GDM1 (cell line): ENCODE measurements around the gene ZNRF3.
"Not testable (repeated sequence)": the region's sequence is repeated elsewhere in the genome, so short reads cannot be mapped to it uniquely, and the experiment has no call there.

Experiments
- DNase-seq: peaks from one replicate; lab custom pipeline; 2025; lab: John Stamatoyannopoulos, UW

Gene ZNRF3

DNA sequence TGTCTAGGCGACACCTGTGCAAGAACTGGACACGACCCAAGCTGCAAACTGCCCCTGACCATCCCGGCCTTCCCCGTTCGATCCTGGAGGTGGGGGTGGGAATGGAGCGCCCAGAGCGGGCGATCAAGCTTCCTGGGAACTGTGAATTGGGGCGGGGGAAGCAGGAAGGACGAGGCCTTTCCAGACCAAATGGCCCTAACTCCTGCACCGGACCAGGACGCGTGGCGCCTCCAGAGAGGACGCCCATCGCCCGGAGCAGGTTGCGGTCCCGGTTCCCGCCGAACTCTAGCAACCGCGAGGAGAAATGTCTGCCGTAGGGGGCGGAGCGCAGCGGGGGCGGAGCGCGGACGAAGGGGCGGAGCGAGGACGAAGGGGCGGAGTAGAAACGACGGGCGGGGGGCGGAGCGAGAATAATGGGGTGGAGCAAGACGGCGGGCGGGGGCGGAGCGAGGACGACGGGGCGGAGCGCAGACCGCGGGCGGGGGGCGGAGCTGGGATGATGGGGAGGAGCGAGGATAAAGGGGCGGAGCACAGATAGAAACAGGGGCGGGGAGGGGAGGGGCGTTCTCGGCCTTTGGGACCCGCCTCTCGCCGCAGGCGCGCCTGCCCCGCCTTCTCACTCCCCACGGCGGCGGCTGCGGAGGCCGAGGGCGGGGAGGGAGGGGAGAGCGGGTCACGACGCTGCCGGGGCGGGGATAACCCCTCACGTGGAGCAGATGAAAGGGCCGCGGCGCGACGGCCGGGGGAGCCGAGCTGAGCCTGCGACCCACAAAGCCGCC is at the start of gene ZNRF3:
ZNRF3 (plus strand) TSS at position 695 of the 779 bp plus-strand sequence. CDS start 195 bp downstream, outside the sequence.
- peak; percentile 94 for DNase-seq

DNA sequence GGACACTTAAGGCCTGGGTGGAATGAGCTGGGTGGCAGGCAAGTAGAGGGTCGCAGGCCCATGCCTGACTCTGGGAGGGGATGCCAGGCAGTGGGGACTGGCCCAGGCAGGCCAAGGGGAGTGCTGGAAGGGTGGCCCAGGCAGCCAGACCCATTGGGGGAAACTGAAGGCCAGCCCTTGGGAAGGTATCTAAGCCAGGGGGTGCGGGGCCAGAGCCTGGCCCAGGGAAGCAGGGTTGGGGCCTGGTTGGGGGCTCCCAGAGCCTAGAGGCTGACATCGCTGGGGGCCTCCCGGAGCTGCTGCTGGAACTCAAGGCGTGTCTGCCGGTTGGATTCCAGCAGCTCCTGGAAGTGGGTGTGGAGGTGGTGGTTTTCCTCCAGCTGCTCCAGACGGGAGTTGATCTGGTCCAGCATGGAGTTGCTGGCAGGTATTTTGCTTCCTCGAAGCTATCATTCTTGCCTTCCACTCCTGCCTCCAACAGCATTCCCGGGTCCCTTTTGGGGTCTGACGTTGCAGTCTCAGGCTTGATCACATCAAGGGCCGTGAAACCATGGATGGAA is 47.7 kb upstream of the ZNRF3 start:
- DNase-seq = no peak

DNA sequence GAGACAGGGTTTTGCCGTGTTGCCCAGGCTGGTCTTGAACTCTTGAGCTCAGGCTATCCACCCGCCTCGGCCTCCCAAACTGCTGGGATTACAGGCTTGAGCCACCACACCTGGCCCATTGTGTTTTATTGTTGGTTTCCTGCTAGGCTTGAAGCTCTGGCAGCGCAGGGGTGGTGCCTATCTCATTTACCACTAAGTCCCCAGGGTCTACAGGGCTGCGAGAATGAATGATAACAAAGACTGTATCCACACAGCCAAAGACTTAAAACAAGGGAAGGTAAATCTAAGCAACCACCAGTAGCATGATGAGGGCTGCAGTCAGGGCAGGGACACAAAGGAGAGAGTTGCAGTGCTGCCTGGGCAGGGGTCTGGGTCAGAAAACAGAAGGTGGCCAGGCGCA is 45.7 kb upstream of the ZNRF3 start:
- DNase-seq = no peak

DNA sequence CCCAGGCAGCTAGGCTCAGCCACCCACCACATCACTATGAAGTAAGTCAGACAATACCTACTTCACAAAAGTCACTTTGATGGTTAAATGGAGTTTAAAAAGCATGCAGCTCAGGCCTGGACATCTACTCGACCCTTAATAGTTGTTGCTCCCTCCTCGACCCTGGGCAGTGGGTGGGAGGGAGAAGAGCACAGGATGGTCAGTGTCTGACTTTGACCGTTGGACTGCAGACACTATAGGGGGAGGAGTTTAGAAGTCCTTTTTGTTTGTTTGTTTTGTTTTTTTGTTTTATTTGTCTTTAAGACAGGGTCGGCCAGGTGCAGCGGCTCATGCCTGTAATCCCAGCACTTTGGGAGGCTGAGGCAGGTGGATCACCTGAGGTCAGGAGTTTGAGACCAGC is 44.4 kb upstream of the ZNRF3 start:
- no peak for DNase-seq

DNA sequence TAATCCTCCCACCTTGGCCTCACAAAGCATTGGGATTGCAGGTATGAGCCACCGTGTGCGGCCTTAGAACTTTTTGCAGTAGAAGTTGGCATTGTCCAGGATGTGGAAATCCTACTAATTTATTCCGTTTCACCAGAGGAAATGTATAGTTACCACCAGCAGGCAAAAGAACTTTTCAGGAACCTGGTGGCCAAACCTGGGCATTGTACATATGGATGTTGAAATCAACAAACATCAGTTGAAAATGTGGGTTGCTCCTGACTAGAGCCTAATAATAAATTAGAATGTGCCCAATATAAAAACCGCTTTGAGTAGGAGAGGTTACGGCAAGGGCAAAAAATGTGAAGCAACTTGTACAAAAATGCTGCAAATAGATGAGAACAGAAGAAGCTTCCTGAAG is 42.3 kb upstream of the ZNRF3 start:
- DNase-seq = no peak

DNA sequence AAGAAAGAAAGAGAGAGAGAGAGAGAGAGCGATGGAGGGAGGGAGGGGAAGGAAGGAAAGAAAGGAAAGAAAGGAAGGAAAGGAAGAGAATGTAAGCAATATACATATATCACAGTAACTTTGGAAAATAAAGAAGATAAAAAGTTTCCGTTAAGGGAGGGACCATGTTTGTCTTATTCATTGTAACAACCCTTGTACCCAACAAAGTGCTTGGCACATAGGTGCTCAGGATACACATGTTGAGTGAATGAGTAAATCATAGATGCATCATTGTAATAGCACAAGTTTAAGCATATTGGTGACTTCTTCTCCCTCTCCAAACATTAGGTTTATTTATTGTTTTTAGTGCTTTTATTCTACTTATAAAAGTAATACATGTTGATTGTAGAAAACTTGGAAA is 39.7 kb upstream of the ZNRF3 start:
- no peak for DNase-seq

DNA sequence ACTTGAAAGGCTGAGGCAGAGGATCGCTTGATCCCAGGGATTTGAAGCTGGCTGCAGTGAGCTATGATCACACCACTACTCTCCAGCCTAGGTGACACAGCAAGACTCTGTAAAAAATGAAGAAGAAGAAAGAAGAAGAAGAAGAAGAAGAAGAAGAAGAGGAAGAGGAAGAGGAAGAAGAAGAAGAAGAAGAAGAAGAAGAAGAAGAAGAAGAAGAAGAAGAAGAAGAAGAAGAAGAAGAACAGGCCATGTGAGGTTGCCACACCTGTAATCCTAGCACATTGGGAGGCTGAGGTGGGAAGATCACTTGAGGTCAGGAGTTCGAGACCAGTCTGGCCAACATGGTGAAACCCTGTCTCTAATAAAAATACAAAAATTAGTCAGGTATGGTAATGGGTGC is 39.1 kb upstream of the ZNRF3 start:
- DNase-seq = not testable (repeated sequence)

DNA sequence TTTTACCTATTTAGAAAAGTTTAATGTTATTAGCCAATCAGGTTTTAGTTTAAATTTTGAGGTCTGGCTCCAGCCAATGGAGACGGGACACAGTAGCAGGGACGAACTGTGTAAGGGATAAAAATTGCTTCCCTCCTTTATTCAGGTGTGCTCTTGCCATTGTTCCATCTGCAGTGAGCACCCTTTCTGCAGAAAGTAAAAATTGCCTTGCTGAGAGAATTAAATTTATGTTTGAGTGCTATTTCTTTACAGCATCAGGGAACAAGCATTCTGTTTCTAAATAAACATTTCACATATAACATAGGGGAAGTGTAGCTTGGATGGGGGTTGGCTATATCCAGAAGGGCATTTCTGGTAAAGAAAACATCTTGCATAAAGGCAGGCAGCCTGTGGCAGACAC is 36.4 kb upstream of the ZNRF3 start:
- no peak for DNase-seq

DNA sequence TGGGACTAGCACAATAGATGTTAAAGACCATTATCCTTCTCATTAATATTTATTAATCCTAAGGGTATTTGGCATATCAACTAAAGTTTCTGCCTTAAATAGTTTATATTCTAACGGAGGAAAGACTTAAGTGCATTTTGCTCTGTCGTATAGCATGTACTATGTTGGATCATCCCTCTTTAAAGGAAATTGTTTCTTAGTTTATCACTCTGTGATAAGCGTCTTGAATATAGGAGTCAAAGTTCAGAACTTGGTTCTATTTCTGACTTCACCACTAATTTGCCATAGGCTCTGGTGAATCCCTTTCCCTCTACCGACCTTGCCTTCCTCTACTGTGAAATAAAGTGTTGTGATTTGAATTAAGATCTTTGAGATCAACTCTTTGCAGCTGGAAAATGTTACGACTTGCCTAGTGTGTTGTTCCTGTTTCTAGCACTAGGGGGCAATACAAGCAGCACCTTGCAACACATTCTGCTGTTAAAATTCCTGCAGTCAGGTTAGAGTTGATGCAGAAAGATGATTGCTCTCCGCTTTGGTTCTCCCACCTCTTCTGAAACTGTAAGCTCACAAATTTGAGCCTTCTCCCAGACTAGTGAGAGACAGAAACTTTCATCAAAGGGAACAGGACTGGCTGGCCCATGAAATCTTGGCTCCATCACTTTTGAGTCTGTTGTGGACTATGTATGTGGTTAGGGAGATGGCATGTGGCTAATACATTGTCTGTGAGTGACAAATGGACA is 27.8 kb upstream of the ZNRF3 start:
- DNase-seq = peak; percentile 33

DNA sequence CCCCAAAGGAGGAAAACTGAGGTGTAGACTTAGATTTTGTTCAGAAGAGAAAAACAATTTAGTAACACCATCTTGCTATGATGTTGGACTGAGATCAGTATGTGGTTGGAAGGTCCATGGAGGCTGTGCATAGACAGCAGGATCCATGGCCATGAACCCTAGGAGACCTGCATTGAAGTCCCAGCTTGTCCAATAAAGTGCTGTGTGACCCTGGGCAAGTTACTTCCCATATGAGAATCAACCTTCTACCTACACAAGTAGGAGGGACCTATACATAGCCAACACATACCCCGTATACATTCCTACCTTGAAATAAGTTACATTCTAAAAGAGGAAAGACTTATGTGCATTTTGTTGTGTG is 27.3 kb upstream of the ZNRF3 start:
- no peak for DNase-seq

DNA sequence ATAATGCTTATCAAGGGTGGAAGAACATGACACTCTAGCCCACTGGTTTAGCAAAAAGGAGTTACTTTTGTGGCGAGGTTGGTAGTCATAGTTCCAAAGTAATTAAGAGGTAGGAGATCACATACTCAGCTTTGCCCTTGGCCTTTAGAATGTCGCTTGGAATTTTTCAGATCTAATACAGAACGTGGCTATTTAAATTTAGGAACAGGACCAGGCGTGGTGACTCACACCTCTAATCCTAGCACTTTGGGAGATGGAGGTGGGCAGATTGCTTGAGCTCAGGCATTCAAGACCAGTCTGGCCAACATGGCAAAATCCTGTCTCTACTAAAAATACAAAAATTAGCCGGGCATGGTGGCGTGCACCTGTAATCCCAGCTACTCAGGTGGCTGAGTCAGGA is 26.1 kb upstream of the ZNRF3 start:
- no peak for DNase-seq

DNA sequence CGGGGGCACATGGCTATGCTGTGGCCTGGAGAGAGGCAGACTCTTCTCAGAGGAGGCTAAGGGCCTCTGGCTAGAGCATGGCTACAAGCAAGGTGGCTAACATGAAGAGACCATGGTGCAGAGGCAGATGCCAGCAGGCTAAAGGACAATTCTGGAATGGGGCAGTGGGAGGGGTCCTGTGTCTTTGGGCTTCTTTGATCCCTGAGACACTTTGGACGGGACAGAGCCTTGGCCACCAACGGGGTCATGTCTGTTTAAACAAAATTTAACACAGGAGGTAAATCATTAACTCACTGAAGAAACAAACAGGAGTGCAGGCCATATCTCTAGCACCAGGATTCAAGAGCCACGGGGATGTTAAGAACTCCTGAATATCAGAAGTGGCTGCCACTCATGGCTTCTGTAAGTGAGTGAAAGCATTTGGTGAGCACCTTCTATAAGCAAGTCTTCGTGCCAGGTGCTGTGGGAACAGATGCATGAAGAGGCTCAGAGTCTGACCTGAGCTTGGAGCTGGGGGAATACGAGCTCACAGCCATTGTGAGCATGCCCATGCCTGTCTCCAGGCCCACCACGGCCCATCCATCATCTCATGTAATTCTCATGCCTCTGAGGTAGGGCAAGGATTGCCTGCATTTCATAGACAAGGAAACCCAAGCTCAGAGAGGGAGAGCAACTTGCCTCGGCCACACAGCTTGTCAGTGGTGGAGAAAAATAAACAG is 18.3 kb upstream of the ZNRF3 start:
- DNase-seq = no peak

DNA sequence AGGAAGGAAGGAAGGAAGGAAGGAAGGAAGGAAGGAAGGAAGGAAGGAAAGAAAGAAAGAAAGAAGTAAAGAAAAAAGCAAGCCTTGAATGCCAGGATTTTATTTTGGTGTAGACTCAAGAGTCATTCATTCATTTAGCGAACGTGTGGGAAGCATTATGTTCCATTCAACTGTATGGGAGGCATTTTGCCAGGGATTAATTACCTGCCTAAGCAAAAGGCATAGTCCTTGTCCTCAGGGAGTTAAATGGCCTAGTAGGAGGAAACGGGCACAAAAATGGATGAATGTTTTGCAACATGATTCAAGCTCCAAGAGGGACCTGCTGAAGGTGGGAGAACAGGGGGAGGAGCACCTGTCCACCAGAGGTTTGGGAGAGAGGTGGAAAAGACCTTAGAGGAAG is 16.2 kb upstream of the ZNRF3 start:
- DNase-seq = no peak

DNA sequence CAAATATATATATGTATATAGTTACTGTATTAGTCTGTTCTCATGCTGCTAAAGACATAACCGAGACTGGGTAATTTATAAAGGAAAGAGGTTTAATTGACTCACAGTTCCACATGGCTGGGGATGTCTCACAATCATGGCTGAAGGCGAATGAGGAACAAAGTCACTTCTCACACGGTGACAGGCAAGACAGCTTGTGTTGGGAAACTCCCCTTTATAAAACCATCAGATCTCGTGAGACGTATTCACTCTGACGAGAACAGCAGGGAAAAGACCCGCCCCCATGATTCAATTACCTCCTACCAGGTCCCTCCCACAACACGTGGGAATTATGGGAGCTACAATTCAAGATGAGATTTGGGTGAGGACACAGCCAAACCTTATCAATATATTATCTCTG is 15.0 kb upstream of the ZNRF3 start:
- DNase-seq = peak; percentile 37

DNA sequence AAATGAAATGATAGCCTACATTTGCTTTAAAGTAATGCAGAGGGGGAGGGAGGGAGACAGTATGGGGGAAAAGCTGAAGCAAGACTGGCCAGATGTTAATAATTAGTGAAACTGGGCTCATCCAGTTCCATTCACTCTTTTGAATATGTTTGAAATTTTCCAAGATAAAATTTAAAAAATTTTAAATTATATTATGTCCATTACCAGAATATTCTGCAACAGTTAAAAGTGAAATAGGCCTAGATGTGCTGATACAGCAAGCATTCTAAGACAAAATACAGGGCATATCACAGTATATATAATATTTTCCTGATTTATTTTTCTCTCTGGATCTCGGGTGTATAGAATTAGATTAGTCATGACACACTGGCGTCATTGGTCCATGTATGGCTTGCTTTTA is 13.6 kb upstream of the ZNRF3 start:
- no peak for DNase-seq

DNA sequence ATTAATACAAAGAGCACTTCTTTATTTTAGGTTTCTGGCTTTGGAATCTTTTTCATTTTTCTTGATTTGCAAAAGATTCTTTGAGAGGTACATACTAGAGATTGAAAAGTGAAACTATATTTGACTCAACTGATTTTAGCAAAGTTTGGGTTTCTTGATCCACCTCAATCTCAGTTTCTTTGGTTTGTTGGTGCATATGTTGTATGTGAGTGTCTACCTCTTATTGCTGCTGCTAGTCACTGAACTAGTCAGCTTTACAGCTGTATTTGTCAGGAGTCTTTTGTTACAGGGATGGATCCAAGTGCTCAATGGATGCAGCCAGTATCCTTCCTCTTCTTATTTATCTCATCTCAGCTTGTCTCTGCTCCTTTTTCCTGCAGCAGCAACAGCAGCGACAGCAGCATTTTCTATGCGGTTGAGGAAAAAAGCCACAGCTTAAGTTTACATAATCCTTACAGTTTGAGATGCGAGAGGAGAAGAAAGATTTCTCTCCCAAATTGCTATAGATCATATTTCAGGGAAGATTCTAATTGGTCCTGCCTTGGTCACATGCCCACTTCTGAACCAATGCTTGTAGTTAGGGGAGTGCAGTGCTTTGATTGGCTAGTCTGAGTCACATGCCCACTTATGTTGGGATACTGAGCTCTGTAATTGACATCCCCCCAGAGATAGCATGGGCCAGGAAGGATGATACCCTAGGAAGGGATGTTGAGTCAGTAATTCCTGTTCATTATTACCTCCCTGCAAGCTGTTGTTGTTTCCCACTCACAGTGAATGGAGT is 10.0 kb upstream of the ZNRF3 start:
- DNase-seq = no peak

DNA sequence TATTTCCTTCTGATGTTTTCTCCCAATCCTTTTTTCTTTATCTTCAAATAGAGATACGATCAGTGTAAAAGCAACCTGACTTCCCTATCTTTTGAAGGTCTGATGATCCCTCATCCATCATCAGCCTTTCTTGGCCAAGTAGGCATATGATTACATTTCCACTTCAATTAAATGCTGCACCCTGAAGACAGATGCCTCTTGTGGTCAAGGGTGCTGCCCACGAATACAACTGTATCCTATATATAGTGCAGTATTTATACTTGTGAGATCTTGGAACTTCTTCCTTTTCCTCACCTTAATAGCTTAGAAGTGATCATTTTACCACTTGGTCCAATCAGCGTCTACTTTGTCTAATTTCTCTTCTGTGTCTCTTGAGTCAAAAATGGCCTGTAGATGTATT is 9.3 kb upstream of the ZNRF3 start:
- no peak for DNase-seq

DNA sequence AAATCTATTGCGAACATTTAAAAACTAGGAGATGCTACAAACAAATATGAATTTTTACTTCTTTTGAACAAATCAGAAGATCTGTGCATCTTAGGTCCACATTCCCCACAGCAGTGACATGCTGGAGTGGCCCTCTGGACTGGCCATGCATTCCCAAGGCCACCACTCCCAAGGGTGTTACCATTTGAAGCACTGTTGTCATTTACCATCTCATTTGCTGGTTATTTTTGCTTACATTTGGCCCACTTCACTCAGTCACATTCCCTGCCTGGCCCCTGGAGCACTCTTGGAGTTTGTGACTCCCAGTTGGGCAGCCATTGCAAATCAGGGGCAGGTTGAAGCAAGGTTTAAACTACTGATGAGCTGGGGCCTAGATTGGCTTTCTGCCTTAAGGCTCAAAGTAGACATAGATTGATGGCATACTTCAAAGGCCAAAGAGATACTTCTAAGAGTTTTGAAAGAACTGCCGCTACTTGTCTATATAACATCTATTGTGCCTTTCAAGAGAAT is 8.5 kb upstream of the ZNRF3 start:
- DNase-seq = no peak

DNA sequence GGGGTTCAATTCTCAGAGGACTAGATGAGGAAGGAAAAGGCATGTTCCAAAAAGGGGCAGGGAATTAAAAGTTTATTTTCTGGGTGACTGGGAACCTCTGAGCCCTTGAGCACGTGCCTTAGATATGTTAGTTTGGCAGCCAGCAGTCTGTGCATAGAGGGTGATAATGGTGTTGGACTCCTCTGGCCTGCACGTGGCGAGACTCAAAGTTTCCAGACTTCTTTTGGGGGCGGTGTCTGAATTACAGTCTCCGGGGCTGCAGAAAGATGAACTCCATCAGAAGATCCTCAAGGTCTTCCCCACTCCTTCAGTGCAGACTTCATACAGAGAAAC is 861 bp upstream of the ZNRF3 start:
- DNase-seq = no peak

DNA sequence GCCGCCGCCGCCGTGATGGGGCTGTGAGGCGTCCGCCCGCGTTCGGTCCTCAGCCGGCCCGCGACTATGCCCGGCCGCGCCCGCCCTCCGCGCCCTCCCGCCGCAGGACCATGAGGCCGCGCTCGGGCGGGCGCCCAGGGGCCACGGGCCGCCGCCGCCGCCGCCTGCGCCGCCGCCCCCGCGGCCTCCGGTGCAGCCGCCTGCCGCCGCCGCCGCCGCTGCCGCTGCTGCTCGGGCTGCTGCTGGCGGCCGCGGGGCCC is 215 bp downstream of the ZNRF3 start:
- DNase-seq = no peak

DNA sequence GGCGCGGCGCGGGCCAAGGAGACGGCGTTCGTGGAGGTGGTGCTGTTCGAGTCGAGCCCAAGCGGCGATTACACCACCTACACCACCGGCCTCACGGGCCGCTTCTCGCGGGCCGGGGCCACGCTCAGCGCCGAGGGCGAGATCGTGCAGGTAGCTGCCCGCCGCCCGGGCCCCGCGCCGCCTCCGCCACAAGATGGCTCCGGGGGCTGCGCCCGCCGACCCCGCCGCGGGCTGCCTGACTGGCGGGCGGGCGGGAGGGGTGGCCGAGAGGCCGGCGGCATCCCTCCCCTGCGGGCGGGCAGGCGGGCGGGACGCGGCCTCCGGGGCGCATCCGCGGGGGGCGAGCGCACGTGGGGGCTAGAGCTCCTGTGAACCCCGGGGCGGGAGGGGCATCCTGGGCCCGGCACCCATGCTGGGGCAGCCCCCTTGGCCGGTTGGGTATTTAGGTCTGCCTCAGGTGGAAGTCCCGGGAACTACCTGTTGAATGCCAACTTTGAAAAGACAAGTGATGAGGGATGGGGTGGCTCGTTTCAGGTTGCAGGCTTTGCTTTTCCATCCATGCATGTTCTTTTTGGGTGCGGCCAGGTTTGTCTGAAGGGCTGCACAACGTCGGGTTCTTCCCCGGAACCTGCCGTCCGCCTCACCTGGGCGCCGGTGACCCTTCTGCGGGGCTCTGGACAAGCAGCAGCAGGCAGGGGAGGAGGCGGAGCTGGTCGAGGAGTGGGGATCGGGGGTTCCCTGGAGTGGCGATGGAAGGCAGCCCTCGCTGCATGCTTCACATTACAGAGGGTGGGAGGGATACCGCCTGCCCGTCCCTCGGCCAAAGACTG is 760 bp downstream of the ZNRF3 start:
- no peak for DNase-seq
